ENCODE measurements around the gene NAA80. TPM values are rescaled to one million over a fixed set of nuclear protein-coding genes. Genes with fewer than 3 reads are reported as not detected.

Gene NAA80
- total RNA-seq, 1 donor from 2014 or later, result 12.5 TPM

DNA sequence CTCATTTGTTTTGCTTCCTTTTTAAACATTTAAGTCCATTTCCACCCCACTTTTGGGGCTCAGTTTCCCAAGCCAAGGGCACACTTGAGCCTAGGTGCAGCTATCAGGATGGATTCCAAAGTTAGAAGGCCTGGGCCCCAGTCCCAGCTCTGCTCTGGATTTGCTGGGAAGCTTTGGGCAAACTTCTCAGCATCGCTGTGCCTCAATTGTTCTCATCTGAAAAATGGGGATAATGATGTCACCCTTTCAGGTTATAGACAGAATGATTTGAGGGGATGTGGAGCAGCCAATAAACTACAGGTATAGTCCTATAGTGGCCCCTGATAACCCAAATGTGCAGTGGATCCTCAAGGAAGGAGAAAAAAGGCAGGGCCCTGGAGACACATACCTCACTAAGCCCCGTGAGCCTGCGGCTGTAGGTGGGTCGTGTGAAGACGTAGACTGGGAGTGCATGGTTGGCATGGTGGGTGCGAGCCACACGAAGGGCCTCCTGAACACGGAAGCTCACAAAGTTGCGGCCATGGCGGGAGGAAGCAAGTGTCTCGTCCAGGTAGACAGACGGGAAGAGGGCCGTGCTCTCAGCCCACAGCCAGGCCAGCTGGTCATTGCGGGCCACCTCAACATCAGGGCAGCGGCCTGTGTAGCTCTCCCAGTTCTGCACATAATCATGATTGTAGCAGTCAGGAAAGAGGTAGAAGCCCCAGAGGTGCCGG, 20.1 kb upstream of the NAA80 start:
- Histone ChIP-seq H3K4me1 (peaks cover 70% of the 10 kb centered on the region), H3K27ac (peak overlapping the region; percentile 98), H3K36me3 (peaks cover 33% of the 10 kb centered on the region), H3K9me3 (no peaks in the 10 kb centered on the region), H3K27me3 (no peaks in the 10 kb centered on the region), H3K4me3 (peak overlapping the region; percentile 66)
- no peak for TF ChIP-seq CTCF (IDR thresholded peaks at IDR 0.05)
- no peak for ATAC-seq
- intact Hi-C loops (cut with DNase I), result no loop called here
- no peak for DNase-seq

DNA sequence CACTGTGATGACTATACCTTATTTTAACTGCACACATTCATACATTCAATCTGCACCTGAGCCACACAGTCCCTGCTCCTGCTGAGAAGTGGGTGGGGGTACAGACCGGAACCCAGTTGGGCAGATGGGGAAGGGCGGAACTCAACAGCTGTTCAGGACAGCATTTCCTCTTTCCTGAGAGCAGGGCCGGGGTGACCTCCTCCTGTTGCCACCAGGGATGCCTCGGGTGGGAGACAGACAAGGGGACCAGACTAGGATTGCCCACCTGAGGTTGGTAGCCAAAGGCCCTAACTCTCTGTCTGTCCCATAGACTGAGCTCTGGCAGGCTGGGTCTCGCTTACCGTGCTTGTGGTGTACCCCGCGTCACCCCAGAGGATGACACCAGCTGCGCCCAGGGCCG, 19.4 kb upstream of the NAA80 start:
- TF ChIP-seq CTCF (IDR thresholded peaks at IDR 0.05), result no peak
- peaks cover 64% of the 10 kb centered on the region for H3K4me1 ChIP-seq
- peak overlapping the region; percentile 66 for H3K4me3 ChIP-seq
- no peak for ATAC-seq
- H3K36me3 ChIP-seq, result peaks cover 33% of the 10 kb centered on the region
- intact Hi-C loops (cut with DNase I), result no loop called here
- DNase-seq, result no peak
- no peaks in the 10 kb centered on the region for H3K9me3 ChIP-seq
- peak overlapping the region; percentile 98 for H3K27ac ChIP-seq
- H3K27me3 ChIP-seq, result no peaks in the 10 kb centered on the region

- no peaks in the 10 kb centered on the region for H3K9me3 ChIP-seq
- H3K27ac ChIP-seq, result peak overlapping the region; percentile 79
- ATAC-seq, result no peak
- peaks cover 62% of the 10 kb centered on the region for H3K4me1 ChIP-seq
- H3K36me3 ChIP-seq, result peaks cover 33% of the 10 kb centered on the region
- DNase-seq, result no peak
- intact Hi-C loops (cut with DNase I), result no loop called here
- H3K4me3 ChIP-seq, result peak overlapping the region; percentile 66
- no peaks in the 10 kb centered on the region for H3K27me3 ChIP-seq
- TF ChIP-seq CTCF (IDR thresholded peaks at IDR 0.05), result no peak
Observed at GRCh38 chr3:50318163-50318562, 19.0 kb upstream of the NAA80 start.

GRCh38 chr3:50317300-50317699, 18.1 kb upstream of the NAA80 start:
- Histone ChIP-seq H3K27ac (peak overlapping the region; percentile 79), H3K4me1 (peaks cover 54% of the 10 kb centered on the region), H3K4me3 (peak overlapping the region; percentile 66), H3K27me3 (no peaks in the 10 kb centered on the region), H3K36me3 (peaks cover 33% of the 10 kb centered on the region), H3K9me3 (no peaks in the 10 kb centered on the region)
- TF ChIP-seq CTCF (IDR thresholded peaks at IDR 0.05), result no peak
- DNase-seq, result peak; percentile 73
- intact Hi-C loops (cut with DNase I), result no loop called here
- ATAC-seq, result no peak

DNA sequence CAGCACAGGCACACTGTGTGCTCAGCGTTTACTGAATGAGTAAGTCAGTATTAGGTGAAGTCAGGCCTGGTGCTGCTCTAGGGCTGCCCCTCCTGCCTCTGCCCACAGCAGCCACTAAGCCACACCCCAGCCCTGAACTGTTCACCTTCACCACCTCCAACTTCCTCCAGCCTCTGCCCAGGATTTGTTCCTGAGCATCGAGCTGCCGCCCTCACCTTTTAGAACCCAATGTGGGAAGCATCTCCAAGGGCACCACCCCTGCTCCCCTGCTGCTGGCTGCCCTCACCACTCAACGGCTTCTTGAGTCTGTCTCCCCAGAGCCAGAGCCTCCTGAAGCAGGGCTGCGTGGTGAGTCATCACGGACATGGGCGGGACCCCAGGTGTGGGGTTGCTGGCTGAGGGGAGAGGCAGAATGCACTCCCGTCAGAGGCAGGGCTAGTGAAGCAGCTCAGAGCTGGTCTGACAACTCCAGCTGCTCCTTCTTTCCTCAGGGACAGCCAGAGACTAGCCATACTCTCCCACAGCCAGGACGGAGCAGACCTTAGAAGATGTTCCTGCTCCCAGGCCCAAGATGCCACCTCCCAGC, 17.5 kb upstream of the NAA80 start:
- peak; percentile 77 for ATAC-seq
- intact Hi-C loops (cut with DNase I), result no loop called here
- H3K36me3 ChIP-seq, result peaks cover 33% of the 10 kb centered on the region
- TF ChIP-seq CTCF (IDR thresholded peaks at IDR 0.05), result no peak
- no peaks in the 10 kb centered on the region for H3K9me3 ChIP-seq
- peak overlapping the region; percentile 66 for H3K4me3 ChIP-seq
- peak overlapping the region; percentile 79 for H3K27ac ChIP-seq
- peaks cover 49% of the 10 kb centered on the region for H3K4me1 ChIP-seq
- DNase-seq, result peak; percentile 95
- no peaks in the 10 kb centered on the region for H3K27me3 ChIP-seq

All from upper lobe of right lung (tissue), 1 donor.